ENCODE data around the gene STK10. TPM values are rescaled to one million over a fixed set of nuclear protein-coding genes. Genes with fewer than 3 reads are reported as not detected.

Gene STK10
- total RNA-seq, 4 donors from 2014 or later = 5.4 to 18.3 (median 5.7) TPM

GRCh38 chr5:172127581-172127980, 60.4 kb downstream of the STK10 start:
- DNase-seq (no peak), ATAC-seq (no peak)
- intact Hi-C loops (cut with DNase I; ENCODE audit: low total_unique reads) = no loop called here
- no peaks in the 10 kb centered on the region for H3K9me3 ChIP-seq
- TF ChIP-seq CTCF (IDR thresholded peaks at IDR 0.05 in 4 of 5, conservative IDR thresholded peaks at IDR 0.05 in 1 of 5) = no peak
- no peak for TF ChIP-seq POLR2A (IDR thresholded peaks at IDR 0.05)
- no peak overlapping the region for H3K4me3 ChIP-seq
- no peaks in the 10 kb centered on the region for H3K4me1 ChIP-seq
- H3K27ac ChIP-seq = no peak overlapping the region
- H3K27me3 ChIP-seq = no peaks in the 10 kb centered on the region
- in situ Hi-C loops (cut with MboI; ENCODE audit: low sequenced_read_pairs in 4 of 4) = no loop called here
- H3K36me3 ChIP-seq = no peaks in the 10 kb centered on the region

- in situ Hi-C loops (cut with MboI; ENCODE audit: low sequenced_read_pairs in 4 of 4) (no loop called here), intact Hi-C loops (cut with DNase I; ENCODE audit: low total_unique reads) (no loop called here)
- Histone ChIP-seq H3K36me3 (no peaks in the 10 kb centered on the region), H3K9me3 (no peaks in the 10 kb centered on the region), H3K4me3 (no peak overlapping the region), H3K27ac (no peak overlapping the region), H3K27me3 (no peaks in the 10 kb centered on the region), H3K4me1 (no peaks in the 10 kb centered on the region)
- TF ChIP-seq POLR2A (IDR thresholded peaks at IDR 0.05) (no peak), CTCF (IDR thresholded peaks at IDR 0.05 in 4 of 5, conservative IDR thresholded peaks at IDR 0.05 in 1 of 5) (peak in 2 of 5 experiments; percentile 17 to 21)
- ATAC-seq = peak in 1 of 2 donors; percentile 41
- DNase-seq = peak in 1 of 2 donors; percentile 34
Measured at GRCh38 chr5:172123269-172123692, 64.7 kb downstream of the STK10 start.

DNA sequence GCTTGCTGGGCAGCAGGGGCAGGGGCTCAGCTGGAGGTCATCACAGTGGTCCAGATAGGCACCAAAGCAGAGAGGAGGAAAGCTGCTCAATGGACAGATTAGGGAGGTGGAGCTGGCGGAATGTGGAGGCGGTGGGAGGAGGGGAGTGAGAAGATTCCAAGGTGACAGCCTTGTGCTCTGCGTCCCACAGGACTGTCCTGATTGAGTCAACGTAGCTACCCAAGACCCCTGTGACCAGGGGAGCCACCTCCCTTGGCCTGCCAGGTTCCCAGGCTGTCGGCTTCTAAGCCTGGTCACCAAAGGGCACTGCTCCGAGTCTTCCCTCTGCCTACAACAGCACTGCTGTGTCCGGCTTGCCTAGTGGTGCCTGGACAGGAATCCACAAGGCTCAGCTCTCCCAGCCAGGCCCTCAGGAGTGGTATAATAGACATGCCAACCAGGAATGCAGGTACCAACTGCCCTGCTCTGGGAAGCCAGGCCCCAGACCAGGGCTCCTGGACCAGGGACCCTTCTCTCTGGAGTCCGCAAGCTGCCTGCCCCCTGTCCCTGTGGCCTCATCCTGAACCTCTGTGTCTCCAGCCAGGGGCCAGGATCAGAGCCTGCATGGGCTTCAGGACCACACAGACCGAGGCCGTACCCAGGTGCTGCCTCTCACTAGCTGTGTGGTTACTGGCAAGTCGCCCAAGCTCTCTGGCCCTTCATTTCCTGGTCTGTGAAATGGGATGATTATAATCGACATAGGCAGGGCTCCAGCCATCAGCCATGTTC, 67.9 kb downstream of the STK10 start:
- Histone ChIP-seq H3K4me1 (no peaks in the 10 kb centered on the region), H3K36me3 (peaks cover 0 to 7% of the 10 kb centered on the region in 2 donors), H3K9me3 (no peaks in the 10 kb centered on the region), H3K4me3 (no peak overlapping the region), H3K27me3 (no peaks in the 10 kb centered on the region), H3K27ac (no peak overlapping the region)
- DNase-seq (no peak), ATAC-seq (no peak)
- intact Hi-C loops (cut with DNase I; ENCODE audit: low total_unique reads) = no loop called here
- in situ Hi-C loops (cut with MboI; ENCODE audit: low sequenced_read_pairs in 4 of 4) = no loop called here
- TF ChIP-seq POLR2A (IDR thresholded peaks at IDR 0.05) (no peak), CTCF (IDR thresholded peaks at IDR 0.05 in 4 of 5, conservative IDR thresholded peaks at IDR 0.05 in 1 of 5) (no peak)

DNA sequence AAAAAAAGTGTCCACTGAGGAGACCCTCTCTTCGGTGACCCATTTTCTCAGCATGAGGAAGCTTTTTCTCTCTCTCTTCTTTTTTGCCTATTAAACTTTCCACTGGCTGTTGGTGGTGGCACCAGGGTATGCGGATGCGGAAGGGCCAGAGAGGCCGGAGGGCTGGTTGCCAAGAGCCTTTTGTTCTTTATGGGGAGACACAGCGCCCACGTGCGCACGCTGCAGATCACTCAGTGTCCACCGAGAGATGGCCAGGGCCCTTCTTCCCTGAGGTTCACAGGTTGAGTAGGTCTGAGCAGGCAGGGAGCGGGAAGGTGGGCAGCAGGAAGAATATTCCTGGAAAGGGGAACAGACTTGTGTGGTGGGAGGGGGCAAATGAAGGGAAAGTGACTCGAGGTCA, 69.1 kb downstream of the STK10 start:
- in situ Hi-C loops (cut with MboI; ENCODE audit: low sequenced_read_pairs in 4 of 4) (no loop called here), intact Hi-C loops (cut with DNase I; ENCODE audit: low total_unique reads) (no loop called here)
- DNase-seq = no peak
- H3K27ac ChIP-seq = no peak overlapping the region
- H3K4me3 ChIP-seq = no peak overlapping the region
- ATAC-seq = no peak
- H3K9me3 ChIP-seq = no peaks in the 10 kb centered on the region
- no peaks in the 10 kb centered on the region for H3K4me1 ChIP-seq
- TF ChIP-seq CTCF (IDR thresholded peaks at IDR 0.05 in 4 of 5, conservative IDR thresholded peaks at IDR 0.05 in 1 of 5) (no peak), POLR2A (IDR thresholded peaks at IDR 0.05) (no peak)
- H3K27me3 ChIP-seq = no peaks in the 10 kb centered on the region
- peaks cover 0 to 7% of the 10 kb centered on the region in 2 donors for H3K36me3 ChIP-seq
